Measurements from ENCODE around the gene EN2. TPM values are rescaled to one million over a fixed set of nuclear protein-coding genes. Genes with fewer than 3 reads are reported as not detected.

The EN2 gene
- total RNA-seq, 2 experiments from 2014 or later: not detected

DNA sequence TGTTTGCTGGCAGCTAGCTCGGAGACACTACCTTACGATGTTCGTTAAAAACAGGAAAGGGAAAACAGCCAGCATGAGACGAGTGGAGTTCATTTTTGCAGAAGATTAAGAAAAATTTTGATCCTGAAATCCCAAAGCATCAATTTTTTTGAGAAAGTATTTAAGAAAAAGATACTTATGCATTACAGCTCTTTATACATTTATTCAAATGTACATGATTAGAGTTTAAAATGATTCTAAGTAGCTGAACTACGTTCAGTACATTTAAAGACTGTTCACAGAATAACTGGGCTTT is 53.7 kb downstream of the EN2 start:
- H3K27ac Mint-ChIP-seq: no peak overlapping the region
- H3K4me3 ChIP-seq (ENCODE audit: low read length): no peak overlapping the region
- H3K27me3 Mint-ChIP-seq: peaks cover 92% of the 10 kb centered on the region
- ATAC-seq (ENCODE audit: poor library complexity) (no peak), DNase-seq (no peak)
- H3K36me3 Mint-ChIP-seq (ENCODE audit: low read depth): no peaks in the 10 kb centered on the region
- TF ChIP-seq, protein P1, sequence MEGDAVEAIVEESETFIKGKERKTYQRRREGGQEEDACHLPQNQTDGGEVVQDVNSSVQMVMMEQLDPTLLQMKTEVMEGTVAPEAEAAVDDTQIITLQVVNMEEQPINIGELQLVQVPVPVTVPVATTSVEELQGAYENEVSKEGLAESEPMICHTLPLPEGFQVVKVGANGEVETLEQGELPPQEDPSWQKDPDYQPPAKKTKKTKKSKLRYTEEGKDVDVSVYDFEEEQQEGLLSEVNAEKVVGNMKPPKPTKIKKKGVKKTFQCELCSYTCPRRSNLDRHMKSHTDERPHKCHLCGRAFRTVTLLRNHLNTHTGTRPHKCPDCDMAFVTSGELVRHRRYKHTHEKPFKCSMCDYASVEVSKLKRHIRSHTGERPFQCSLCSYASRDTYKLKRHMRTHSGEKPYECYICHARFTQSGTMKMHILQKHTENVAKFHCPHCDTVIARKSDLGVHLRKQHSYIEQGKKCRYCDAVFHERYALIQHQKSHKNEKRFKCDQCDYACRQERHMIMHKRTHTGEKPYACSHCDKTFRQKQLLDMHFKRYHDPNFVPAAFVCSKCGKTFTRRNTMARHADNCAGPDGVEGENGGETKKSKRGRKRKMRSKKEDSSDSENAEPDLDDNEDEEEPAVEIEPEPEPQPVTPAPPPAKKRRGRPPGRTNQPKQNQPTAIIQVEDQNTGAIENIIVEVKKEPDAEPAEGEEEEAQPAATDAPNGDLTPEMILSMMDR (IDR thresholded peaks at IDR 0.05): no peak
- POLR2A ChIA-PET: interaction anchor here (1.2 kb wide), 1 partner anchor 11 kb away, joined by 3 read pairs; no protein-coding TSS in a partner anchor
- H3K27ac ChIP-seq (ENCODE audit: low read depth in 1 of 2, low read length in 2 of 2): no peak overlapping the region
- H3K4me3 Mint-ChIP-seq: no peak overlapping the region
- intact Hi-C loops (cut with DNase I, micrococcal nuclease): loop anchor here in 1 of 2 experiments (5.0 kb wide), 1 partner anchor 44 kb away; no protein-coding TSS in a partner anchor
- H3K4me1 Mint-ChIP-seq (ENCODE audit: low read depth): peaks cover 31% of the 10 kb centered on the region
- no peaks in the 10 kb centered on the region for H3K36me3 ChIP-seq (ENCODE audit: insufficient read depth, low read length)
- peaks cover 3% of the 10 kb centered on the region for H3K9me3 Mint-ChIP-seq
- H3K9me3 ChIP-seq (ENCODE audit: control insufficient read depth in 1 of 2, insufficient read depth in 1 of 2, low read length in 2 of 2): peaks cover 0 to 11% of the 10 kb centered on the region in 2 experiments
- peaks cover 13% of the 10 kb centered on the region for H3K4me1 ChIP-seq (ENCODE audit: insufficient read depth, low read length)
- H3K27me3 ChIP-seq (ENCODE audit: control insufficient read depth in 1 of 2, insufficient read depth in 2 of 2, low read length in 2 of 2): peaks cover 50 to 80% of the 10 kb centered on the region in 2 experiments
- CTCF ChIA-PET: no interaction called here

DNA sequence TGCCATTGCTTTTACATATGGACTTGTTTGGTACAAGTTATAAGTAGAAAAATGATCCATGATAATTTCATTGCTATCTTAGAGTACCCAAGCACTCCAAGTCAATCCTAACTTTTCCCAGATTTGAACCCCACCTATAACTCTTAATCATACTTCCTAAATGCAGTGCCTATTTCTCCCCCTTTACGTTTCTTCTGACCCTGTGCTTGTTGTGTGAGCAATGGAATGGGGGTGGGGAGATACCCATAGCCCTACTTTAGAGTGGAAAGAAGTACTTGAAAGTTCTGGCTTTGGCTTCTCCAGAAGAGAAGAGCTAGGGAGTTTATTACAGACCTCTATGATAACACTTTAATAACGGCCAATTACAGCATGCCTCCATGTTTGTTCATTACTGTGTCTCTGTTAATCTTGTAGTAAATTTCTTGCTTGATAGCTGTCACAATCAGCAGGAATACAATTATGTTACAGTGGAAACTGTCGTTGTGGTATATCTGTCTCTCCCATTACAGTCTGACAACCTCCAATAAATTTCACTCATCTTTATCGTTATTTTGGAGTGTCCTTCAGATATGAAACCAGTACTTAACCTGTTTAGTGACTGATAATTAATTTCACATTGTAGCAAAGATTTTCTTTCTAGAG is 54.4 kb downstream of the EN2 start:
- Mint-ChIP-seq H3K27ac (no peak overlapping the region), H3K4me3 (no peak overlapping the region), H3K4me1 (ENCODE audit: low read depth) (peaks cover 24% of the 10 kb centered on the region), H3K9me3 (no peaks in the 10 kb centered on the region), H3K27me3 (peaks cover 91% of the 10 kb centered on the region), H3K36me3 (ENCODE audit: low read depth) (no peaks in the 10 kb centered on the region)
- peaks cover 45 to 81% of the 10 kb centered on the region in 2 experiments for H3K27me3 ChIP-seq (ENCODE audit: control insufficient read depth in 1 of 2, insufficient read depth in 2 of 2, low read length in 2 of 2)
- no peak overlapping the region for H3K4me3 ChIP-seq (ENCODE audit: low read length)
- H3K4me1 ChIP-seq (ENCODE audit: insufficient read depth, low read length): peaks cover 10% of the 10 kb centered on the region
- DNase-seq (no peak), ATAC-seq (ENCODE audit: poor library complexity) (no peak)
- ChIA-PET CTCF (no interaction called here), POLR2A (interaction anchor here (1.2 kb wide), 1 partner anchor 11 kb away, joined by 3 read pairs; no protein-coding TSS in a partner anchor)
- TF ChIP-seq, protein P1 (IDR thresholded peaks at IDR 0.05): no peak
- intact Hi-C loops (cut with DNase I, micrococcal nuclease): loop anchor here in 1 of 2 experiments (5.0 kb wide), 1 partner anchor 45 kb away; no protein-coding TSS in a partner anchor
- no peaks in the 10 kb centered on the region for H3K36me3 ChIP-seq (ENCODE audit: insufficient read depth, low read length)
- H3K27ac ChIP-seq (ENCODE audit: low read depth in 1 of 2, low read length in 2 of 2): no peak overlapping the region
- peaks cover 0 to 12% of the 10 kb centered on the region in 2 experiments for H3K9me3 ChIP-seq (ENCODE audit: control insufficient read depth in 1 of 2, insufficient read depth in 1 of 2, low read length in 2 of 2)

DNA sequence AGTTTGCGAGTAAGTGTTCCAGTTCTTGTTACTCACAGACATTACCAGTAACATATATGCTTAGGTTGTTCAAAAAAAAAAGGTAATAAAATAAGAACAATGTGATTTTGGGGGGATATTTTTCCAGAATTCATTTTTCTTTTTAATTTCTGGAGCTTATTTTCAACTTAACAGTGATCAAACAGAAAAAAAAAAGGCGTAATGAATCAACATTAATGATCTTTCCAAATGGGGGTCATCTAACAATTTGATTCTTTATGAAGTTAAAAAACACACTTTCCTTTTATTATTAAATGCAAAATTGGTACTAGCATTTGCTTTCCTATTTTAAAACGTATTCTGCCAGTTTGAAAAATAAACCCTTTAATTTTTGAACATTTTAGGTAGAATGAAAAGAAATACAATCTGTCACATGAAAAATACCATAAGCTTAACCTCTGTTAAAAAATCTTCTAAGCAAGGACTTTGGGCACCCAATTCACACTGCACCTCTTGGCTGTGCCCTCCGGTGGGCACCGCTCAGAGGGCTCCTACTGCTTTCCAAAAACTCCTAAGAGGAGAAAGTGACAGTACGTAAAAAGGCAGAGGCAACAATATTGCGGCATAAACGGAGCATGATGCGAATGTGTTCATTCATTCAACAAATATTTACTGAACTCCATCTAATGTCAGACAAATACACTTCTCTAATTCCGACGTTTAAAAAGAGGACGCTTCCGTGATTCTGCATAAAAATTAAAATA is 55.8 kb downstream of the EN2 start:
- intact Hi-C loops (cut with DNase I, micrococcal nuclease): loop anchor here in 1 of 2 experiments (5.0 kb wide), 1 partner anchor 46 kb away; no protein-coding TSS in a partner anchor
- no peak overlapping the region for H3K27ac Mint-ChIP-seq
- Histone ChIP-seq H3K4me1 (ENCODE audit: insufficient read depth, low read length) (peaks cover 10% of the 10 kb centered on the region), H3K9me3 (ENCODE audit: control insufficient read depth in 1 of 2, insufficient read depth in 1 of 2, low read length in 2 of 2) (peaks cover 0 to 15% of the 10 kb centered on the region in 2 experiments), H3K4me3 (ENCODE audit: low read length) (no peak overlapping the region), H3K27me3 (ENCODE audit: control insufficient read depth in 1 of 2, insufficient read depth in 2 of 2, low read length in 2 of 2) (peaks cover 38 to 68% of the 10 kb centered on the region in 2 experiments), H3K36me3 (ENCODE audit: insufficient read depth, low read length) (no peaks in the 10 kb centered on the region), H3K27ac (ENCODE audit: low read depth in 1 of 2, low read length in 2 of 2) (no peak overlapping the region)
- no peak overlapping the region for H3K4me3 Mint-ChIP-seq
- ChIA-PET POLR2A (no interaction called here), CTCF (no interaction called here)
- peaks cover 14% of the 10 kb centered on the region for H3K4me1 Mint-ChIP-seq (ENCODE audit: low read depth)
- DNase-seq (no peak), ATAC-seq (ENCODE audit: poor library complexity) (no peak)
- H3K36me3 Mint-ChIP-seq (ENCODE audit: low read depth): no peaks in the 10 kb centered on the region
- H3K9me3 Mint-ChIP-seq: no peaks in the 10 kb centered on the region
- peaks cover 91% of the 10 kb centered on the region for H3K27me3 Mint-ChIP-seq
- TF ChIP-seq, protein P1 (IDR thresholded peaks at IDR 0.05): no peak

Data from CD4-positive, alpha-beta T cell (primary cell).